NT2/D1 (cell line): ENCODE measurements around the gene TP53TG5.

Source experiments
- DNase-seq: peaks from one replicate; pipeline ENCODE4 v3.0.0-alpha.2; 2011; ENCODE audit warnings: low read depth, low spot score
- H3K27me3 ChIP-seq: 2 replicates; pipeline ENCODE4 v1.6.0; 2011; ENCODE audit warnings: mild to moderate bottlenecking; ENCODE audit not compliant: insufficient read length, insufficient read depth
- H3K36me3 ChIP-seq: 2 replicates; pipeline ENCODE4 v1.6.1; 2011; ENCODE audit warnings: mild to moderate bottlenecking, low read length, mixed read lengths; ENCODE audit not compliant: insufficient read depth, insufficient read length
- H3K4me1 ChIP-seq: 2 replicates; pipeline ENCODE4 v1.5.1; 2011; ENCODE audit not compliant: insufficient read depth, insufficient read length
- H3K4me3 ChIP-seq: 2 replicates; pipeline ENCODE4 v1.5.1; 2011; ENCODE audit warnings: low read depth; ENCODE audit not compliant: insufficient read length
- H3K9ac ChIP-seq: 2 replicates; pipeline ENCODE4 v1.6.0; 2011; ENCODE audit warnings: low read depth; ENCODE audit not compliant: insufficient read length
- H3K9me3 ChIP-seq: 2 replicates; pipeline ENCODE4 v1.5.1; 2011; ENCODE audit warnings: mild to moderate bottlenecking, low read length; ENCODE audit not compliant: insufficient read depth
- SUZ12 ChIP-seq: IDR thresholded peaks from 2 replicates; pipeline ENCODE4 v1.6.1; 2011; ENCODE audit not compliant: insufficient read length, insufficient read depth; ENCODE audit errors: extremely low read depth
- YY1 ChIP-seq: IDR thresholded peaks from 2 replicates; pipeline ENCODE4 v1.6.1; 2011; ENCODE audit not compliant: insufficient read length, insufficient read depth
- ZNF274 ChIP-seq: IDR thresholded peaks from 2 replicates; pipeline ENCODE4 v1.6.1; 2011; ENCODE audit warnings: mild to moderate bottlenecking, low read depth, low read length

The TP53TG5 gene

GRCh38 chr20:45387274-45387673, 9.1 kb upstream of the TP53TG5 start:
- TF ChIP-seq YY1: no peak
- no peak for TF ChIP-seq ZNF274
- no peak for TF ChIP-seq SUZ12
- H3K9ac ChIP-seq: no peak overlapping the region
- H3K4me1 ChIP-seq: no peaks in the 10 kb centered on the region
- H3K36me3 ChIP-seq: no peaks in the 10 kb centered on the region
- DNase-seq: no peak
- H3K27me3 ChIP-seq: no peaks in the 10 kb centered on the region
- no peaks in the 10 kb centered on the region; the same call in 1 of the 2 replicates for H3K9me3 ChIP-seq
- H3K4me3 ChIP-seq: no peak overlapping the region

GRCh38 chr20:45377269-45377668, 856 bp downstream of the TP53TG5 start:
- Histone ChIP-seq H3K4me1 (peaks cover 7% of the 10 kb centered on the region), H3K36me3 (no peaks in the 10 kb centered on the region), H3K9me3 (no peaks in the 10 kb centered on the region), H3K9ac (no peak overlapping the region), H3K27me3 (no peaks in the 10 kb centered on the region), H3K4me3 (no peak overlapping the region)
- TF ChIP-seq YY1 (no peak), SUZ12 (no peak), ZNF274 (no peak)
- DNase-seq: no peak

DNA sequence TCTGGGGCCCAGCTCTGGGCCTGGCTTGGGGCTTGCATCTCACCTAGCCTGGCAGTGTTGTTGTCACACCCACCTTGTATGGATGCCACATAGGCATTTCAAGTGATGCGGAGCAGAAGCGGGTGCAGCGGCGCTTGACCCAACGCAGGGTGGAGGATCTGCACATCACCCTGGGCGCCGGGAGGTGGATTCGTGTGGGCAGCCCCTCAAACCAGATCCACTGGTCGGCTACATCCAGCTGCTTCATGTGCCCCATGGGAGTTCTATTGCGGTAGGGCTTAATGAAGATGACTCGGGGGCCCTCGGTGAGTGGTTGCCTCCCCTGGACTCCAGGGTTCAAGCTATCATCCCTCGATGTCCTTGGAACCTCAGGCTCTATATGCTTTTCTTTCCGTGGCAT, 3.2 kb downstream of the TP53TG5 start:
- Histone ChIP-seq H3K4me1 (peaks cover 4% of the 10 kb centered on the region), H3K27me3 (no peaks in the 10 kb centered on the region), H3K9me3 (no peaks in the 10 kb centered on the region), H3K4me3 (no peak overlapping the region), H3K36me3 (peaks cover 4% of the 10 kb centered on the region), H3K9ac (no peak overlapping the region)
- DNase-seq: no peak
- TF ChIP-seq YY1 (no peak), ZNF274 (no peak), SUZ12 (no peak)

- H3K4me3 ChIP-seq: peak overlapping the region; percentile 2
- no peaks in the 10 kb centered on the region for H3K9me3 ChIP-seq
- H3K4me1 ChIP-seq: peaks cover 2% of the 10 kb centered on the region
These were observed 4.0 kb downstream of the TP53TG5 start for GRCh38 chr20:45374101-45374467.

DNA sequence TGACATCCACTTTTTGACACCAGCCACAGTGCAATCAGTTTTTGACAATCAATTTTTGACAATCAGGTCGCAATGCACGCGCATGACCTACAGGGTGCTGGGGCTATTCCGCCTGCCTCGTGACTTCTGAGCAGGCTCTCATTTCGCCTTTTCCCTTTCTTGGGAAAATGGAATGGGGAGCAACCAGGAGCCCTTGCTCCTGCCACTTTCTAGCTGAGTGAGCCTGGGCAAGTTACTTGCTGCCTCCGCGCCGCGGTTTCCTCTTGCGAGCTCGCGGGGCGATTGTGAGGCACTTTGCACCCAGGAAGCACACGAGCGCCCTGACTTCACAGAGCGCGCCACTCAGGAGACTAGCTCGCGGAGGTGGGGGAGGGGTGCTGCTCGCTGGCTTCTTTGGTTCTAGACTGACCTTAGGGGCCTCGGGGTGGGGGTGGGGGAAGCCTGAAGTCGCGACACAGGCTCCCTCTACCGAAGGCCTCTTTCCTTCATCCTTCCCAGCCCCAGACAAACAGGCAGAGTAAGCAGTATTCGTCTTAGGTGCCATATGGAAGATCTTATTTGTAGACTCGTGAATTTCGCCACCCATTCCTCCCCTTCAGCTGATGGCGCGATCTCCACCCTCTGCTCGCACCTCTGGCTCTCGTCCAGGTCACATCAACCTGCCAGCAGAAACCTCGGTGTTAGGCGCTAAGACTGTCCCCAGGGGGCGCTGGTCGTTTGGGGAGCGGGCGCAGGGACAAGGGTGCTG, 4.6 kb downstream of the TP53TG5 start:
- Histone ChIP-seq H3K9ac (peak overlapping the region; percentile 52), H3K4me3 (peak overlapping the region; percentile 2), H3K4me1 (peaks cover 2% of the 10 kb centered on the region), H3K9me3 (no peaks in the 10 kb centered on the region), H3K36me3 (peaks cover 9% of the 10 kb centered on the region), H3K27me3 (no peaks in the 10 kb centered on the region)
- TF ChIP-seq ZNF274 (no peak), YY1 (no peak)
- DNase-seq: peak; percentile 76

More at GRCh38 chr20:45374101-45374467, 4.0 kb downstream of the TP53TG5 start:
- H3K9ac ChIP-seq: no peak overlapping the region
- no peak for DNase-seq
- no peak for TF ChIP-seq SUZ12
- TF ChIP-seq YY1: no peak
- no peak for TF ChIP-seq ZNF274
- H3K36me3 ChIP-seq: peaks cover 4% of the 10 kb centered on the region
- no peaks in the 10 kb centered on the region for H3K27me3 ChIP-seq

GRCh38 chr20:45372646-45373352, 5.3 kb downstream of the TP53TG5 start:
- no peaks in the 10 kb centered on the region for H3K9me3 ChIP-seq
- peaks cover 2% of the 10 kb centered on the region for H3K4me1 ChIP-seq
- no peak for DNase-seq
- peaks cover 17% of the 10 kb centered on the region for H3K36me3 ChIP-seq
- no peak overlapping the region for H3K4me3 ChIP-seq
- TF ChIP-seq SUZ12 (no peak), ZNF274 (no peak), YY1 (no peak)
- H3K27me3 ChIP-seq: no peaks in the 10 kb centered on the region
- H3K9ac ChIP-seq: peak overlapping the region; percentile 52

DNA sequence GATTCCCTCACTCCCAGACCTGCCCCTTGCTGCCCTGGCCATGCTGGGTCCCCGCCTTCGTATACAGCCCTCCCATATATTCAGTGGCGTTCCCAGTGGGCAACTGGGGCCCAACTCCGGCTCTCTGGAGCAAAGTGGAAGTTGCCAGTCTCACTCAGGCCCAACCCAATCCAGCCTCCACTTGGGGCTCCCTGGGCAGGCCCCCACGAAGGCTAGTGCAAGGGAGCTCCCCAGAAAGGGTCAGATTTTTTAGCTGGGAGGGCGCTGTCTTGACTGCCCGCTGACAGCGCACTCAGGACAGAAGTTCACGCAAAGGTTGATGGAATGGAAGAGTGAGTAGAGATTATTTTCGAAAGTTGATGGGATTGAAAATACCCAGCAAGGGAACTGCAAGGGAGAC, 5.9 kb downstream of the TP53TG5 start:
- Histone ChIP-seq H3K4me3 (no peak overlapping the region), H3K27me3 (no peaks in the 10 kb centered on the region), H3K9me3 (no peaks in the 10 kb centered on the region), H3K9ac (no peak overlapping the region), H3K4me1 (peaks cover 2% of the 10 kb centered on the region), H3K36me3 (peaks cover 22% of the 10 kb centered on the region)
- TF ChIP-seq YY1 (no peak), SUZ12 (no peak), ZNF274 (no peak)
- DNase-seq: no peak
